ENCODE data around the gene TRAPPC14.

TRAPPC14 gene

GRCh38 chr7:100119970-100120732, 38.4 kb downstream of the TRAPPC14 start:
- no peaks in the 10 kb centered on the region for H3K36me3 ChIP-seq (ENCODE audit: low read length)
- H3K4me2 ChIP-seq (ENCODE audit: low read depth, low read length, poor library complexity, severe bottlenecking) = peak overlapping the region; percentile 73
- H3K79me2 ChIP-seq (ENCODE audit: insufficient read depth, low read length) = peaks cover 12% of the 10 kb centered on the region
- peak overlapping the region; percentile 79 for H3K9ac ChIP-seq (ENCODE audit: low read length)
- H3K9me2 ChIP-seq (replicated peaks; ENCODE audit: insufficient read depth, low read length) = no peaks in the 10 kb centered on the region
- H3K27ac ChIP-seq (ENCODE audit: low read depth, low read length) = peak overlapping the region; percentile 69
- H3F3A ChIP-seq (ENCODE audit: insufficient read depth) = peaks cover 20% of the 10 kb centered on the region
- H3K4me3 ChIP-seq (ENCODE audit: insufficient read depth, low read length, poor library complexity, severe bottlenecking) = peak overlapping the region; percentile 98
- no peaks in the 10 kb centered on the region for H4K20me1 ChIP-seq (ENCODE audit: low read depth, low read length)
- no peaks in the 10 kb centered on the region for H3K9me3 ChIP-seq (ENCODE audit: insufficient read depth, low read length)
- TF ChIP-seq CTCF (IDR thresholded peaks at IDR 0.05; ENCODE audit: insufficient read depth, low read length, poor library complexity, severe bottlenecking) = no peak
- TF ChIP-seq EZH2phosphoT487 (conservative IDR thresholded peaks at IDR 0.05; ENCODE audit: low read length) = no peak
- H3K27me3 ChIP-seq (ENCODE audit: low read length) = no peaks in the 10 kb centered on the region
- H2AFZ ChIP-seq (ENCODE audit: low read depth, low read length, severe bottlenecking) = peak overlapping the region; percentile 52

GRCh38 chr7:100119072-100119969, 39.2 kb downstream of the TRAPPC14 start, which contains the start of the genes CNPY4 and TAF6:
TSS of gene CNPY4 (plus strand) at chr7:100119634. CDS start at chr7:100119745, 111 bp downstream.
TSS of gene TAF6 (minus strand) at chr7:100119358. CDS start at chr7:100114209, 5,149 bp downstream.
- peak within 1 kb of the TSS; percentile 69 for H3K27ac ChIP-seq (ENCODE audit: low read depth, low read length)
- H3F3A ChIP-seq (ENCODE audit: insufficient read depth) = peaks cover 14% of the 10 kb centered on the region
- H3K4me2 ChIP-seq (ENCODE audit: low read depth, low read length, poor library complexity, severe bottlenecking) = peak within 1 kb of the TSS; percentile 73
- no peaks in the 10 kb centered on the region for H3K27me3 ChIP-seq (ENCODE audit: low read length)
- no peaks in the 10 kb centered on the region for H3K9me2 ChIP-seq (replicated peaks; ENCODE audit: insufficient read depth, low read length)
- H2AFZ ChIP-seq (ENCODE audit: low read depth, low read length, severe bottlenecking) = peak within 1 kb of the TSS; percentile 52
- peaks cover 9% of the 10 kb centered on the region for H3K79me2 ChIP-seq (ENCODE audit: insufficient read depth, low read length)
- TF ChIP-seq CTCF (IDR thresholded peaks at IDR 0.05; ENCODE audit: insufficient read depth, low read length, poor library complexity, severe bottlenecking) (no peak), EZH2phosphoT487 (conservative IDR thresholded peaks at IDR 0.05; ENCODE audit: low read length) (no peak)
- H3K9ac ChIP-seq (ENCODE audit: low read length) = peak within 1 kb of the TSS; percentile 79
- no peaks in the 10 kb centered on the region for H3K36me3 ChIP-seq (ENCODE audit: low read length)
- no peaks in the 10 kb centered on the region for H3K9me3 ChIP-seq (ENCODE audit: insufficient read depth, low read length)
- peak within 1 kb of the TSS; percentile 98 for H3K4me3 ChIP-seq (ENCODE audit: insufficient read depth, low read length, poor library complexity, severe bottlenecking)
- H4K20me1 ChIP-seq (ENCODE audit: low read depth, low read length) = no peaks in the 10 kb centered on the region

GRCh38 chr7:100118388-100119071, 40.0 kb downstream of the TRAPPC14 start:
- Histone ChIP-seq H3K9me3 (ENCODE audit: insufficient read depth, low read length) (no peaks in the 10 kb centered on the region), H4K20me1 (ENCODE audit: low read depth, low read length) (no peaks in the 10 kb centered on the region), H3K27me3 (ENCODE audit: low read length) (no peaks in the 10 kb centered on the region), H3K9me2 (replicated peaks; ENCODE audit: insufficient read depth, low read length) (no peaks in the 10 kb centered on the region), H3K4me2 (ENCODE audit: low read depth, low read length, poor library complexity, severe bottlenecking) (peak overlapping the region; percentile 73), H3K36me3 (ENCODE audit: low read length) (no peaks in the 10 kb centered on the region), H2AFZ (ENCODE audit: low read depth, low read length, severe bottlenecking) (peak overlapping the region; percentile 52), H3K27ac (ENCODE audit: low read depth, low read length) (peak overlapping the region; percentile 69), H3F3A (ENCODE audit: insufficient read depth) (peaks cover 11% of the 10 kb centered on the region), H3K79me2 (ENCODE audit: insufficient read depth, low read length) (peaks cover 9% of the 10 kb centered on the region), H3K9ac (ENCODE audit: low read length) (peak overlapping the region; percentile 79), H3K4me3 (ENCODE audit: insufficient read depth, low read length, poor library complexity, severe bottlenecking) (peak overlapping the region; percentile 98)
- TF ChIP-seq EZH2phosphoT487 (conservative IDR thresholded peaks at IDR 0.05; ENCODE audit: low read length) (no peak), CTCF (IDR thresholded peaks at IDR 0.05; ENCODE audit: insufficient read depth, low read length, poor library complexity, severe bottlenecking) (no peak)

Data from SU-DHL-6 (cell line).